HG03135 (cell line): ENCODE data around the gene TPST2.
"Not testable (repeated sequence)": the region's sequence is repeated elsewhere in the genome, so short reads cannot be mapped to it uniquely, and the experiment has no call there.

ENCODE experiments used
- ATAC-seq: cut with Tn5 transposase; IDR thresholded peaks from one replicate; pipeline ENCODE4 v1.9.1; 2021; ENCODE audit warnings: mild to moderate bottlenecking, moderate library complexity; ENCODE audit not compliant: unreplicated experiment

The TPST2 gene

GRCh38 chr22:26536056-26536761, 53.7 kb downstream of the TPST2 start:
- ATAC-seq = no peak

GRCh38 chr22:26535603-26535908, 54.4 kb downstream of the TPST2 start:
- no peak for ATAC-seq

DNA sequence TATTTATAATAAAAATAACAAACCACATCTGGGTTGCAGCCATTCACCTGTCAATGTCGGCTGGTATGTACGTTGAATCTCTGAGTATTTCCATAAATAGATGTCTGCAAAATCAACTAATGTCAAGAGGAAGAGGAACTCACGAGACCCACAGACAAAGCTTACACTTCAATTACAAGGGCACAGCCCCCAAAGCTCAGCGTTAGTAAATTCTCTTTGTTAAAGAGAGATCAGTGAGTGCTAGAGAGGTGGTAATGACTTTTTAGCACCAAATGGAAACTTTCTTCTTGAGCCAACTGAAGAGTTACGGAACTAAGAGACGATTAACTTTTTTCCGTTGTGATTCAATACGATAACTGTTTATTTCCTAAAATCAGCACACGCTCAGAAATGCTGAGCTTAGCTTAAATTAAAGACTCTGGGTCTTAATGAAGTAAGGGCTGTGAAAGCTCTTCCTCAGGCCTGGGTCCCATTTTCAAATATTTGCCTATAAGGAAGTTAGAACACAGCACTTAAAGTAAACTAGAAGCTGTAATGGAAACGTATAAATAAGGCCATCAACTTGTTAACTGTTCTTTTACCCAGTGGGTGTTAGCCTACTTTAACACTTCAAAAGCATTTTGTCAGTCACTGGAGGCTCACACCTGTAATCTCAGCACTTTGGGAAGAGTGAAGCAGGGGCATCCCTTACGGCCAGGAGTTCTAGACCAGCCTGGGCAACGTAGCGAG, 54.9 kb downstream of the TPST2 start:
- ATAC-seq = no peak

DNA sequence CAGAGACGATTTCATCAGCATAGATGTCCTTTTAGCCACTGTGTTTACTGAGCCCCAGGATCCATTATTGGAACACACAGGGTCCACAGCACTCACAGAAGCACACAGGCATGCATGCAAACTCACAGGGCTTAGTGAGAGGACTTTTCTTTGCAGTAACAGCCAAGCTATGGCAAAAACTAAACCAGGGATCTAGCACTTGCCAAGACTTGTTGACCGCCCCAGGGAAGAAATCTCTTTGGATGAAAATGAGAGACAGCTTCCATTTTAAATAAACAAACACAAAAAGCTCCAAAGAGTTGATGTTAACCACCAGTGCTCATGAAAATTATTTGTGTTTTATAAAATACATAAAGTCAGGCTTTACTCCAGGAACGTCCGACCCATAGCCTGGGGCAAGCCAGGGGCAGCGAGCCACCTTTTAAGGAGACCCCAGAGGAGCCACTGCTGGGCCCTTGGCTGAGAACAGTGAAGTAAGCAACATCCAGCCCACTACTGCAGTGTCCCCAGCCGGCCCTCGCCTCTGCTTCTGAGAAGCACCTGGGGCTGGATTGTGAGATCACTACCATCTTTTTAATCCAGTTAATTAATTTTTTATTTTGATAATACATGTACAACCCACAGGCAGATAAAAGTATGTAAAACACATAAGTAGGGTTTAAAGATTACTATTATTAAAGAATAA, 55.6 kb downstream of the TPST2 start:
- ATAC-seq = no peak

DNA sequence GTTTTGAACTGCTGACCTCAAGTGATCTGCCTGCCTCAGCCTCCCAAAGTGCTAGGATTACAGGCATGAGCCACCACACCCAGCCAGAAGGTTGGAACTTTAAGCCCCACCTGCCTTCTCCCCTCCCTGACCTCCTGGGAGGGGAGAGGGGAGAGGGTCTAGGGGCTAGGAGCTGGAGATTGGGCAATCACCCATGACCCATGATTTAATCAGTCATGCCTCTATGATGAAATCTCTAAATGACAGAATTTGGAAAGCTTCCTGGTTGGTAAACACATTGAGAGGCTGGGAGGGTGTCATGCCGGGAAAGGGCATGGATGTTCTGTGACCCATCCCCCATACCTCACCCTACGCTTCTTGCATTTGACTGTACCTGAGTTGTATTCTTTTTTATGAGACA, 60.6 kb downstream of the TPST2 start:
- no peak for ATAC-seq

GRCh38 chr22:26528518-26528917, 61.4 kb downstream of the TPST2 start:
- ATAC-seq = not testable (repeated sequence)

GRCh38 chr22:26527574-26528465, 62.1 kb downstream of the TPST2 start:
- no peak for ATAC-seq

DNA sequence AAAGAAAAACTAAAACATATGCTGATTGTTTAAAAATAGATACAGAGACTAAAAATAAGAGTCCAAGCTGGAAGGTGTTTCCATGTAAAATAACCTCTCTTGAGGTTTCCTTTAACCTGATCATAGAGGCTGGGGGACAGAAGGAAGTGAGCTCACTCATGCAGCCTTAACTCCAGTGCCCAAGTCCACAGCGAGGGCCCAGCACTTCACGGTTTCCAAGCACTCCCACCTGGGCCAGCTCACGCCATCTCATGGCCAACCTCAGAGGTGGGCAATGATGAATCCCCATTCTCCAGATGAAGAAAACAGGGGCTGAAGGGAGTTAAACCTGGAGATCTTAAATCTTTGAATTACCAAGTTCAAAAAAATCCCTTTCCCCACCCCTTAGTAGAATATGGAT, 62.8 kb downstream of the TPST2 start:
- no peak for ATAC-seq

- no peak for ATAC-seq
These were observed 63.9 kb downstream of the TPST2 start for GRCh38 chr22:26525946-26526564.

- ATAC-seq = no peak
These were observed 65.1 kb downstream of the TPST2 start for GRCh38 chr22:26524870-26525269.

DNA sequence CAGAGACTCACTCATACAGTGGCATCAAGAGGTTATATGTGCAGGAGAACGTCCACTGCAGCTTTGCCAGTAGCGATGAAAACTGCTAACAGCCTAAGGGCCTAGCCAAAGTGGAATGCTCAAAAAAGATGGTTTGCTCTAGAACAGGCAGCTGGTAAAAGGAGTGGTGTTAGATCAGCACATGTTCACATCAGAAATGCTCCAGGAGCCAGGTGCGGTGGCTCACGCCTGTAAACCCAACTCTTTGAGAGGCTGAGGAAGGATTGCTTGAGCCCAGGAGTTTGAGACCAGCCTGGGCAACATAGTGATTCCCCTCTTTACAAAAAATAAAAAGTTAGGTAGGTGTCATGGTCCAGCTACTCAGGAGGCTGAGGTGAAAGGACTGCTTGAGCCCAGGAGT, 67.3 kb downstream of the TPST2 start:
- no peak for ATAC-seq

- no peak for ATAC-seq
These were observed 67.9 kb downstream of the TPST2 start for GRCh38 chr22:26522012-26522411.

DNA sequence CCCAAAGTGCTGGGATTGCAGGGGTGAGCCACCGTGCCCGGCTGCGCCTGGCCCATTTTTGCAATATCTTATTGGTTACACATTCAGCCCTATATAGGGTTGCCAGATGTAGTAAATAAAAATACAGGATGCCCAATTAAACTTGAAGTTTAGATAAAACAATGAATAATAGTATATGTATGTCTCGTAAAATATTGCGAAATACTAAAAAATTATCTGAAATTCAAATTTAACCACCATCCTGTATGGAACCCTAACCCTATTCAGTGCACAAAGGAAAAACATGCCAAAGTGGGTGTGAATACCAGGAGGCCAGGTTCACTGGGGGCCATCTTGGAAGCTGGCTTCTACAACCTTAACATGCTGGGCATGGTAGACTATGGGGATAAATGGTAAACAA, 72.5 kb downstream of the TPST2 start:
- no peak for ATAC-seq

DNA sequence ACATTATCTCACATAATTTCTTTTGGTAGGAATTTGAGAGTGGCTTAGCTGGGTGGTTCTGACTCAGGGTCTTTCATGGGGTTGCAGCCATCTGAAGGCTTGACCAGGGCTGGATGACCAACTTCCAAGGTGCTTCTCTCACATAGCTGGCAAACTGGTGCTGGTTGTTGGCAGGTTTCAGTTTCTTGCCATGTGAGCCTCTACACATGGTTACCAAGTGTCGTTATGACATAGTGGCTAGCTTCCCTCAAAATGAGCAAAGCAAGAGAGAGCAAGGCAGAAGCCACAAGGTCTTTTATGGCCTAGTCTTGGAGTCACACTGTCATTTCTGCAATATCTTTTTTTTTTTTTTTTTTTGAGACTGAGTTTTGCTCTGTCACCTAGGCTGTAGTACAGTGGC, 73.4 kb downstream of the TPST2 start:
- ATAC-seq = no peak

DNA sequence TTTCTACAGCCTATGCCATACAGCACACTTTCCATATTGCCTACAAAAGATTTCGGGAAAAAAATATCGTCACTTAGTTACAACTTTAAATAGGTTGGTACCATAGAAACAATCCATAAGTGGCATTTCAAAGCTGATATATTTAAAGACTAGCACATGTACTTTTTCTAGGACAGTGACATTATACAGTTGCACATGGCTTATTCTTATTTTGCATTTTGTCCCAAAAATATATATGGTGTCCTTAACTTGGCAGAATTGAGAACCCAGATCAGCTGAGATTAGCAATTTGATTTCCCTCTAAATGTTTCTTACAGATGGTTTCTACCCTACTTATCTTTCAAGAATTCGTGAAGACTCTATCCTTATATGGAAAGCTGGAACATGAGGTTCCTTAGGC, 74.0 kb downstream of the TPST2 start:
- ATAC-seq = no peak

DNA sequence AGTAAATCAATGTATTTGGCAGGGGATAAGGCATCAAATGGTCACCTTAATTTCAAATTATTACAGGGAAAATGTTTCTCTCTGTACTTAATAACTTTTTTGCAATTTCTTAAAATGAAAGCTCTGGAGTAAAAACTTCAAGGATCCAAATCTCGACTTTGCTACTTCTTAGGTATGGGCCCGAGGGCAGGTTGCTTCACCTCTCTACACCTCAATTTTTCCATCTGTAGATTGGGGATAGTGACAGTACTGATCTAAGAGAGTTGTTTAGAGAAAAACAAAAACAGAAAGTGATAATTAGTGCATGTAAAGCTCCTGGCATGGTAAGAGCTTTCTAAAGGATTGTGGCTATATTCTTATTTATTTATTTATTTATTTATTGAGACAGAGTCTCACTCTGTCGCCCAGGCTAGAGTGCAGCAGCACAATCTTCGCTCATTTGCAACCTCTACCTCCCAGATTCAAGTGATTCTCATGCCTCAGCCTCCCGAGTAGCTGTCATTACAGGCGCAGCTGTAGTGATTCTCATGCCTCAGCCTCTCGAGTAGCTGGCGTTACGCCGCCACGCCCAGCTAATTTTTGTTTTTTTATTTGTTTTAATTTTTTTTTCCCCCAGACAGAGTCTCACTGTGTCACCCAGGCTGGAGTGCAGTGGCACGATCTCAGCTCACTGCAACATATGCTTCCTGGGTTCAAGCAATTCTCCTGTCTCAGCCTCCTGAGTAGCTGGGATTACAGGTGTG, 75.3 kb downstream of the TPST2 start:
- no peak for ATAC-seq

- no peak for ATAC-seq
These were observed 76.1 kb downstream of the TPST2 start for GRCh38 chr22:26513838-26514237.

GRCh38 chr22:26512149-26512793, 77.7 kb downstream of the TPST2 start, which contains the start of gene TFIP11:
Gene TFIP11 (minus strand): TSS chr22:26512473. CDS start chr22:26510272, 2,201 bp downstream.
- ATAC-seq = peak; percentile 92

DNA sequence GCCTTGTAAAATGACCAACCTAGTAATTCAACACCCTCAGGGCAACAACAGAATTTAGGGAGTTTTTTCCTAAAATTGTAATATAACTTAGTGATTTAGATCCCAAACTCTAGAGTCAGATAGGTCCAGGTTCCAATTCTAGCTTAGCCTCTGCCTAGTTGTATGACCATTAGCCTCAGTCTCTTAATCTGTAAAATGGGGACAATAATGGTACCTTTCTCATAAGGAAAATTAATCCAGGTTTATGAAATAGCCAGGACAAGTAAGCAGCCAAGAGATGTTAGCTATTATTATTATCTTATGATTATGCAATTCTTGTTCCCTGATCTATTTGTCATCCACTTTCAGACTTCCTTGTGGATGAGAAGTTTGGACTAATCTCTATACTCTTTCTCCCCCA, 81.8 kb downstream of the TPST2 start:
- ATAC-seq = no peak
